OCI-LY3 (cell line): Measurements from ENCODE around the gene RAC3.

ENCODE experiments used
- H2AFZ ChIP-seq: fragments of 200-600, 300-600 bp; shearing (Covaris generic); 2 replicates; pipeline ENCODE4 v1.6.0; 2014; ENCODE audit warnings: antibody characterized with exemption, low read depth, low read length
- H3K27ac ChIP-seq: fragments of 200-600, 300-600 bp; sonication (generic); 2 replicates; pipeline ENCODE4 v1.5.1; 2014; ENCODE audit warnings: mild to moderate bottlenecking, low read length, moderate library complexity, mixed read lengths
- H3K27me3 ChIP-seq: fragments of 200-600, 300-600 bp; sonication (generic); 2 replicates; pipeline ENCODE4 v1.6.1; 2014; ENCODE audit warnings: low read depth, low read length, mixed read lengths
- H3K36me3 ChIP-seq: fragments of 200-600, 300-600 bp; sonication (generic); replicated peaks from 2 replicates; pipeline ENCODE3; 2014; ENCODE audit warnings: low read depth, low read length, mixed read lengths
- H3K4me1 ChIP-seq: fragments of 300-600, 200-600 bp; sonication (generic); 2 replicates; pipeline ENCODE4 v1.6.1; 2014; ENCODE audit warnings: low read length, mixed read lengths
- H3K4me2 ChIP-seq: fragments of 200-600, 300-600 bp; sonication (generic); 2 replicates; pipeline ENCODE4 v1.6.1; 2014; ENCODE audit warnings: low read length, mixed read lengths
- H3K4me3 ChIP-seq: fragments of 300-600, 200-600 bp; sonication (generic); 2 replicates; pipeline ENCODE4 v1.5.1; 2014; ENCODE audit warnings: antibody characterized with exemption, mild to moderate bottlenecking, low read length, moderate library complexity
- H3K79me2 ChIP-seq: fragments of 300-600, 200-600 bp; shearing (Covaris generic); 2 replicates; pipeline ENCODE4 v1.6.1; 2014; ENCODE audit warnings: mild to moderate bottlenecking, low read length, mixed read lengths
- H3K9ac ChIP-seq: fragments of 300-600, 200-600 bp; shearing (Covaris generic); 2 replicates; pipeline ENCODE4 v1.6.0; 2014; ENCODE audit warnings: mild to moderate bottlenecking, low read length, moderate library complexity
- H3K9me3 ChIP-seq: fragments of 200-600, 300-600 bp; shearing (Covaris generic); 2 replicates; pipeline ENCODE4 v1.6.1; 2014; ENCODE audit warnings: low read length, mixed read lengths; ENCODE audit not compliant: insufficient read depth
- H4K20me1 ChIP-seq: fragments of 200-600, 300-600 bp; sonication (generic); 2 replicates; pipeline ENCODE4 v1.6.1; 2016; ENCODE audit warnings: low read length, mixed read lengths; ENCODE audit not compliant: insufficient read depth
- CTCF ChIP-seq: fragments of 200-600, 300-600 bp; sonication (generic); IDR thresholded peaks from 2 replicates; pipeline ENCODE4 v1.5.1; 2014; ENCODE audit warnings: antibody characterized with exemption, low read length, low read depth
- EZH2phosphoT487 ChIP-seq: fragments of 200-600 bp; shearing (Covaris generic); IDR thresholded peaks from 2 replicates; pipeline ENCODE4 v1.6.1; 2018; ENCODE audit warnings: antibody characterized with exemption, mixed run types, low read depth

The RAC3 gene

GRCh38 chr17:82008941-82009405 lies 22.5 kb upstream of the RAC3 start:
- Histone ChIP-seq H3K79me2 (no peaks in the 10 kb centered on the region), H2AFZ (no peak overlapping the region), H3K4me1 (no peaks in the 10 kb centered on the region), H3K9me3 (no peaks in the 10 kb centered on the region), H3K4me2 (no peak overlapping the region), H3K4me3 (no peak overlapping the region), H3K36me3 (no peaks in the 10 kb centered on the region), H3K27ac (no peak overlapping the region), H3K9ac (no peak overlapping the region), H4K20me1 (no peaks in the 10 kb centered on the region), H3K27me3 (no peaks in the 10 kb centered on the region)
- TF ChIP-seq EZH2phosphoT487: no peak
- no peak for TF ChIP-seq CTCF

GRCh38 chr17:82009413-82009812 lies 22.1 kb upstream of the RAC3 start:
- Histone ChIP-seq H3K36me3 (no peaks in the 10 kb centered on the region), H3K9me3 (no peaks in the 10 kb centered on the region), H2AFZ (no peak overlapping the region), H3K4me1 (no peaks in the 10 kb centered on the region), H3K27ac (no peak overlapping the region), H3K79me2 (no peaks in the 10 kb centered on the region), H4K20me1 (no peaks in the 10 kb centered on the region), H3K4me3 (no peak overlapping the region), H3K9ac (no peak overlapping the region), H3K27me3 (no peaks in the 10 kb centered on the region), H3K4me2 (no peak overlapping the region)
- TF ChIP-seq CTCF (no peak), EZH2phosphoT487 (no peak)

- Histone ChIP-seq H3K9me3 (no peaks in the 10 kb centered on the region), H3K36me3 (no peaks in the 10 kb centered on the region), H3K27ac (no peak overlapping the region), H3K4me3 (no peak overlapping the region), H4K20me1 (no peaks in the 10 kb centered on the region), H3K27me3 (no peaks in the 10 kb centered on the region), H3K4me1 (no peaks in the 10 kb centered on the region), H2AFZ (no peak overlapping the region), H3K79me2 (no peaks in the 10 kb centered on the region), H3K4me2 (no peak overlapping the region), H3K9ac (no peak overlapping the region)
- TF ChIP-seq EZH2phosphoT487 (no peak), CTCF (no peak)
These were observed 20.6 kb upstream of the RAC3 start for GRCh38 chr17:82010575-82011525.

GRCh38 chr17:82011617-82012187 lies 19.8 kb upstream of the RAC3 start:
- H4K20me1 ChIP-seq: no peaks in the 10 kb centered on the region
- no peaks in the 10 kb centered on the region for H3K27me3 ChIP-seq
- no peak overlapping the region for H3K27ac ChIP-seq
- H2AFZ ChIP-seq: no peak overlapping the region
- no peaks in the 10 kb centered on the region for H3K79me2 ChIP-seq
- H3K9me3 ChIP-seq: no peaks in the 10 kb centered on the region
- no peak overlapping the region for H3K4me3 ChIP-seq
- H3K4me2 ChIP-seq: no peak overlapping the region
- H3K9ac ChIP-seq: no peak overlapping the region
- no peaks in the 10 kb centered on the region for H3K36me3 ChIP-seq
- TF ChIP-seq EZH2phosphoT487: no peak
- no peak for TF ChIP-seq CTCF
- no peaks in the 10 kb centered on the region for H3K4me1 ChIP-seq
